ENCODE measurements around the gene SAMSN1. TPM values are rescaled to one million over a fixed set of nuclear protein-coding genes. Genes with fewer than 3 reads are reported as not detected.

The SAMSN1 gene
- total RNA-seq, 2 experiments from 2014 or later: 2.8 TPM; not detected in 1

DNA sequence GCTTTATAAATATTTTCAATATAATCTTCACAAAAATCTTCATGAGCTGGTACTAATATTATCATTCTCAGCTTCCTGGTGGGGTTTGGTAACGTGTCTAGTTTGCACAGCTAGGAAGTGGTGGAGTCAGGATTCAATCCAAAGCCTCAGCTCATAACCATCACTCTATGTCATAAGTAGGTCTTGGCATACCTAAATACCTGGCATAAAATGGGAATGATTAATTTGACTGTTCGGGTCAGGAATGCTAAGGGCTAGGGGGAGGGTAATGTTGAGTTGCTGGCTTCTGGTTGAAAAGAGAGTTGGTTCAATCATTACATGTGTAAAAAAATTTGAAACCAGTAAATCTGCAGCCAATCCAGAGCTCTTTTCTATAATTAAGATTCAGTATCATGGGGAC, 5.6 kb upstream of the SAMSN1 start:
- POLR2A ChIA-PET: interaction anchor here (0.9 to 1.0 kb wide), 2 partner anchors 10 to 12 kb away, joined by 3 to 4 read pairs; no protein-coding TSS in a partner anchor

DNA sequence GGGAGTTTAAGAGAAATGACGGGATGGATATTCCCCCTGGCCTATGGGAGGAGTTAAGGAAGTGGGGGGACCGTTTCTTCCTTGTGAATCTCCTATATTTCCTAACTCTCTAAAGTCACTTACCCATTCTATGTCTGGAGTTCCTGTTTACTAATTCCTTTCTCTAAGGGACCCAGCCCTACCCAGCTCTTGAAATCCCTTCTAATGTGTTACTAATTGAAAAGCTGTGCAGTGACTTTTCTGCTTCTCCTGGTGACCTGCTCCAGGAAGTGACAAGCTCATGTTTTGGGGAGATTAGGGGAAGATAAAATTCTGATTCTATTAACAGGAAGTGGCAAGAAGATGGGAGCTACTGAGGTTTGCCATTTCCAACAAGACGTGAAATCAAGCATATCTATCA, 4.0 kb upstream of the SAMSN1 start:
- Histone ChIP-seq H3K27ac (ENCODE audit: low read depth, low read length, poor library complexity, severe bottlenecking) (no peak overlapping the region), H3K79me2 (ENCODE audit: insufficient read depth, low read depth, low read length) (no peaks in the 10 kb centered on the region), H4K20me1 (ENCODE audit: insufficient read depth, low read length) (no peaks in the 10 kb centered on the region), H3K36me3 (ENCODE audit: insufficient read depth, low read length) (no peaks in the 10 kb centered on the region), H3K4me2 (ENCODE audit: low read length) (no peak overlapping the region), H3K9me3 (ENCODE audit: low read length) (no peaks in the 10 kb centered on the region), H3K9me2 (ENCODE audit: insufficient read depth, low read length) (no peaks in the 10 kb centered on the region), H3K4me1 (ENCODE audit: insufficient read depth, low read length, poor library complexity, severe bottlenecking) (no peaks in the 10 kb centered on the region), H2AFZ (ENCODE audit: low read length) (no peak overlapping the region), H3K4me3 (ENCODE audit: low read depth, low read length, poor library complexity, severe bottlenecking) (no peak overlapping the region)
- no peak for TF ChIP-seq EZH2phosphoT487 (IDR thresholded peaks at IDR 0.05; ENCODE audit: borderline replicate concordance, low read depth, low read length)
- TF ChIP-seq, protein P1, sequence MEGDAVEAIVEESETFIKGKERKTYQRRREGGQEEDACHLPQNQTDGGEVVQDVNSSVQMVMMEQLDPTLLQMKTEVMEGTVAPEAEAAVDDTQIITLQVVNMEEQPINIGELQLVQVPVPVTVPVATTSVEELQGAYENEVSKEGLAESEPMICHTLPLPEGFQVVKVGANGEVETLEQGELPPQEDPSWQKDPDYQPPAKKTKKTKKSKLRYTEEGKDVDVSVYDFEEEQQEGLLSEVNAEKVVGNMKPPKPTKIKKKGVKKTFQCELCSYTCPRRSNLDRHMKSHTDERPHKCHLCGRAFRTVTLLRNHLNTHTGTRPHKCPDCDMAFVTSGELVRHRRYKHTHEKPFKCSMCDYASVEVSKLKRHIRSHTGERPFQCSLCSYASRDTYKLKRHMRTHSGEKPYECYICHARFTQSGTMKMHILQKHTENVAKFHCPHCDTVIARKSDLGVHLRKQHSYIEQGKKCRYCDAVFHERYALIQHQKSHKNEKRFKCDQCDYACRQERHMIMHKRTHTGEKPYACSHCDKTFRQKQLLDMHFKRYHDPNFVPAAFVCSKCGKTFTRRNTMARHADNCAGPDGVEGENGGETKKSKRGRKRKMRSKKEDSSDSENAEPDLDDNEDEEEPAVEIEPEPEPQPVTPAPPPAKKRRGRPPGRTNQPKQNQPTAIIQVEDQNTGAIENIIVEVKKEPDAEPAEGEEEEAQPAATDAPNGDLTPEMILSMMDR (conservative IDR thresholded peaks at IDR 0.05; ENCODE audit: low read length): no peak
- ChIA-PET CTCF (ENCODE audit: unreplicated experiment) (no interaction called here), POLR2A (interaction anchor here (0.8 to 1.9 kb wide), 7 partner anchors 9 to 23 kb away, joined by 3 to 7 read pairs (median 4); no protein-coding TSS in a partner anchor)
- intact Hi-C loops (cut with micrococcal nuclease; ENCODE audit: unreplicated experiment): no loop called here
- DNase-seq (ENCODE audit: low spot score): no peak
- no TSS peak for BruUV-seq (replicated peaks)

More for the DNA sequence above, 5.6 kb upstream of the SAMSN1 start:
- no peak overlapping the region for H3K4me3 ChIP-seq (ENCODE audit: low read depth, low read length, poor library complexity, severe bottlenecking)
- CTCF ChIA-PET (ENCODE audit: unreplicated experiment): interaction anchor here (0.6 kb wide), 1 partner anchor 25 kb away, joined by 3 read pairs; no protein-coding TSS in a partner anchor
- no peak overlapping the region for H2AFZ ChIP-seq (ENCODE audit: low read length)
- H3K4me2 ChIP-seq (ENCODE audit: low read length): no peak overlapping the region
- no peaks in the 10 kb centered on the region for H4K20me1 ChIP-seq (ENCODE audit: insufficient read depth, low read length)
- no peaks in the 10 kb centered on the region for H3K79me2 ChIP-seq (ENCODE audit: insufficient read depth, low read depth, low read length)
- intact Hi-C loops (cut with micrococcal nuclease; ENCODE audit: unreplicated experiment): no loop called here
- BruUV-seq (replicated peaks): no TSS peak
- H3K9me2 ChIP-seq (ENCODE audit: insufficient read depth, low read length): no peaks in the 10 kb centered on the region
- TF ChIP-seq, protein P1 (conservative IDR thresholded peaks at IDR 0.05; ENCODE audit: low read length): no peak
- TF ChIP-seq EZH2phosphoT487 (IDR thresholded peaks at IDR 0.05; ENCODE audit: borderline replicate concordance, low read depth, low read length): no peak
- no peaks in the 10 kb centered on the region for H3K36me3 ChIP-seq (ENCODE audit: insufficient read depth, low read length)
- H3K27ac ChIP-seq (ENCODE audit: low read depth, low read length, poor library complexity, severe bottlenecking): no peak overlapping the region
- DNase-seq (ENCODE audit: low spot score): no peak
- H3K4me1 ChIP-seq (ENCODE audit: insufficient read depth, low read length, poor library complexity, severe bottlenecking): no peaks in the 10 kb centered on the region
- no peaks in the 10 kb centered on the region for H3K9me3 ChIP-seq (ENCODE audit: low read length)

- Histone ChIP-seq H3K9me2 (ENCODE audit: insufficient read depth, low read length) (no peaks in the 10 kb centered on the region), H3K79me2 (ENCODE audit: insufficient read depth, low read depth, low read length) (no peaks in the 10 kb centered on the region), H3K9me3 (ENCODE audit: low read length) (no peaks in the 10 kb centered on the region), H3K36me3 (ENCODE audit: insufficient read depth, low read length) (no peaks in the 10 kb centered on the region), H3K27ac (ENCODE audit: low read depth, low read length, poor library complexity, severe bottlenecking) (no peak overlapping the region), H3K4me1 (ENCODE audit: insufficient read depth, low read length, poor library complexity, severe bottlenecking) (no peaks in the 10 kb centered on the region), H2AFZ (ENCODE audit: low read length) (no peak overlapping the region), H4K20me1 (ENCODE audit: insufficient read depth, low read length) (no peaks in the 10 kb centered on the region), H3K4me3 (ENCODE audit: low read depth, low read length, poor library complexity, severe bottlenecking) (no peak overlapping the region), H3K4me2 (ENCODE audit: low read length) (no peak overlapping the region)
- CTCF ChIA-PET (ENCODE audit: unreplicated experiment): no interaction called here
- no TSS peak for BruUV-seq (replicated peaks)
- no peak for DNase-seq (ENCODE audit: low spot score)
- intact Hi-C loops (cut with micrococcal nuclease; ENCODE audit: unreplicated experiment): loop anchor here (5.0 kb wide), 1 partner anchor 139 kb away; no protein-coding TSS in a partner anchor
- POLR2A ChIA-PET: interaction anchor here (0.5 kb wide), 1 partner anchor 30 kb away, joined by 7 read pairs; no protein-coding TSS in a partner anchor
- no peak for TF ChIP-seq EZH2phosphoT487 (IDR thresholded peaks at IDR 0.05; ENCODE audit: borderline replicate concordance, low read depth, low read length)
- TF ChIP-seq, protein P1 (conservative IDR thresholded peaks at IDR 0.05; ENCODE audit: low read length): no peak
Observed at GRCh38 chr21:14548779-14549178, 2.7 kb upstream of the SAMSN1 start.

Data from OCI-LY7 (cell line).